CD14-positive monocyte (primary cell): Measurements from ENCODE around the gene PROS1. TPM values are rescaled to one million over a fixed set of nuclear protein-coding genes. Genes with fewer than 3 reads are reported as not detected.

Experiments used
- DNase-seq, 3 donors: peaks; one replicate each; pipeline ENCODE4 v3.0.0-alpha.2; 2011 to 2022
- H2AFZ ChIP-seq: 2 replicates; pipeline ENCODE4 v1.6.0; 2012; ENCODE audit warnings: mild to moderate bottlenecking, low read depth, low read length, inconsistent platforms; ENCODE audit not compliant: insufficient read depth, poor library complexity, severe bottlenecking
- H3K27ac ChIP-seq, 2 donors: 1 replicate in 1 of 2; 2 replicates in 1 of 2; pipeline ENCODE4 v1.5.1; 2012 to 2013; ENCODE audit warnings: low read length in 2 of 2, control low read depth in 1 of 2, inconsistent platforms in 1 of 2, low read depth in 1 of 2, mild to moderate bottlenecking in 1 of 2
- H3K27me3 ChIP-seq, 2 donors: one replicate each; pipeline versions ENCODE4 v1.6.0 to v1.6.1; 2011 to 2013; ENCODE audit warnings: low read length in 2 of 2; ENCODE audit not compliant: control insufficient read depth in 2 of 2, insufficient read depth in 2 of 2
- H3K36me3 ChIP-seq, 2 donors: replicated peaks in 1 of 2; 1 replicate in 1 of 2; 2 replicates in 1 of 2; pipeline versions ENCODE4 v1.5.1 to v1.6.1; 2012 to 2013; ENCODE audit warnings: low read length in 2 of 2, control low read depth in 1 of 2, inconsistent platforms in 1 of 2, mild to moderate bottlenecking in 1 of 2; ENCODE audit not compliant: insufficient read depth in 2 of 2, control insufficient read depth in 1 of 2
- H3K4me1 ChIP-seq, 2 donors: 1 replicate in 1 of 2; 2 replicates in 1 of 2; pipeline versions ENCODE4 v1.5.1 to v1.6.1; 2012 to 2013; ENCODE audit warnings: low read length in 2 of 2, control low read depth in 1 of 2, inconsistent platforms in 1 of 2, mild to moderate bottlenecking in 1 of 2, moderate library complexity in 1 of 2; ENCODE audit not compliant: insufficient read depth in 2 of 2, control insufficient read depth in 1 of 2
- H3K4me2 ChIP-seq: replicated peaks from 2 replicates; pipeline ENCODE3; 2012; ENCODE audit warnings: low read length, moderate library complexity, mild to moderate bottlenecking; ENCODE audit not compliant: poor library complexity, severe bottlenecking; ENCODE audit errors: extremely low read depth
- H3K4me3 ChIP-seq, 3 experiments: fragments of 200-600 bp in 1 of 3; sonication (generic) in 1 of 3; replicated peaks in 1 of 3; 1 replicate in 2 of 3; 2 replicates in 1 of 3; pipeline ENCODE4 v1.5.1; 2011 to 2013; ENCODE audit warnings: low read length in 3 of 3, mild to moderate bottlenecking in 3 of 3, control low read depth in 2 of 3, low read depth in 2 of 3, inconsistent platforms in 1 of 3, moderate library complexity in 1 of 3
- H3K79me2 ChIP-seq: 2 replicates; pipeline ENCODE4 v1.6.0; 2012; ENCODE audit warnings: mild to moderate bottlenecking, control low read depth, inconsistent platforms, low read length, moderate library complexity; ENCODE audit not compliant: insufficient read depth
- H3K9ac ChIP-seq: 2 replicates; pipeline ENCODE4 v1.6.0; 2017; ENCODE audit warnings: low read length, mild to moderate bottlenecking; ENCODE audit not compliant: insufficient read depth, poor library complexity, severe bottlenecking
- H3K9me3 ChIP-seq, 2 donors: replicated peaks in 1 of 2; 1 replicate in 1 of 2; 2 replicates in 1 of 2; pipeline versions ENCODE4 v1.5.1 to v1.6.1; 2012 to 2013; ENCODE audit warnings: low read length in 2 of 2, control low read depth in 1 of 2; ENCODE audit not compliant: control insufficient read depth in 1 of 2, insufficient read depth in 1 of 2
- H4K20me1 ChIP-seq: 2 replicates; pipeline ENCODE4 v1.6.0; 2012; ENCODE audit warnings: mild to moderate bottlenecking, low read length, control low read depth, moderate library complexity; ENCODE audit not compliant: insufficient read depth
- H3K27ac Mint-ChIP-seq, 7 donors: one replicate each; pipeline ENCODE4 v1.8.0; 2020; ENCODE audit warnings: mild to moderate bottlenecking in 7 of 7, mixed read lengths in 7 of 7, moderate library complexity in 6 of 7, inconsistent platforms in 2 of 7
- H3K27me3 Mint-ChIP-seq, 3 donors: one replicate each; pipeline ENCODE4 v1.8.0; 2021 to 2022; ENCODE audit warnings: low read depth in 3 of 3, mild to moderate bottlenecking in 3 of 3, mixed read lengths in 3 of 3, moderate library complexity in 3 of 3, inconsistent platforms in 1 of 3
- H3K36me3 Mint-ChIP-seq, 2 donors: one replicate each; pipeline ENCODE4 v1.8.0; 2020; ENCODE audit warnings: mixed read lengths in 2 of 2, inconsistent platforms in 1 of 2, mild to moderate bottlenecking in 1 of 2
- H3K4me1 Mint-ChIP-seq: one replicate; pipeline ENCODE4 v1.8.0; 2020; ENCODE audit warnings: mild to moderate bottlenecking, mixed read lengths
- H3K4me3 Mint-ChIP-seq, 2 donors: one replicate each; pipeline ENCODE4 v1.8.0; 2020; ENCODE audit warnings: mild to moderate bottlenecking in 2 of 2, mixed read lengths in 2 of 2, moderate library complexity in 1 of 2
- H3K9me3 Mint-ChIP-seq, 7 donors: one replicate each; pipeline ENCODE4 v1.8.0; 2020 to 2022; ENCODE audit warnings: mixed read lengths in 7 of 7, mild to moderate bottlenecking in 6 of 7, moderate library complexity in 6 of 7, inconsistent platforms in 2 of 7
- WGBS: methylation state at CpG from one replicate; pipeline ENCODE4 v1.1.5; 2013; ENCODE audit warnings: missing lambda C conversion rate; ENCODE audit not compliant: insufficient coverage; 5-methylcytosine and 5-hydroxymethylcytosine counted together
- intact Hi-C, 2 donors: fragments of 100-400 bp; cut with micrococcal nuclease; formaldehyde crosslinking; loops; one replicate each; pipeline versions ENCODE4 v1.15.0 to v1.15.1; 2023
- polyA plus RNA-seq, 3 donors: library from polyadenylated mRNA; depleted of rRNA in 1 of 3; unstranded in 2 of 3; stranded (reverse) in 1 of 3; fragments of 300-500 nt in 2 of 3; fragments of >200 nt in 1 of 3; fragmentation: Illumina TruSeq in 2 of 3; gene quantifications; 1 replicate in 2 of 3; 2 replicates in 1 of 3; pipeline ENCODE4 v1.2.3, GENCODE V29; 2012 to 2021
- TF ChIP-seq, protein P1 (sequence below): fragments of 200-600 bp; IDR thresholded peaks from one replicate; pipeline ENCODE4 v1.8.0; 2022; ENCODE audit warnings: antibody characterized with exemption, mild to moderate bottlenecking

PROS1 gene
- polyA plus RNA-seq, 3 donors: 0.21 to 0.85 (median 0.58) TPM

DNA sequence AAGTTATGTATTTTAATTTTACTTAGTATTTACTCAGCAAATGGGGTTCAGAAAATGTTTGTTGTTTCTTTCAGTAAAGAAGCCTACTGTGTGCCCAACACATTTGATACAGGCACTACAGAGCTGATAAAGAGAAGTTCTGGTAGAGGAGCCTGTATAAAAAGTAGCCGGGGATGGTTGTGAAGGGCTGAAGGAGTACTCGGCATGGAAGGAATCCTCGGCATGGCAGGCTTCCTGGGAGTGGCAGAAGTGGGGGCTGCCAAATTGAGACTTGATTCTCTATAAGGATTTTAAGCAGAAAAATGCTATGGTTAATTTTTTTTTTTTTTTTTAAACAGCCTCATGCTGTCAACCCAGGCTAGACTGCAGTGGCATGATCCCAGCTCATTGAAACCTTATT, 15.5 kb upstream of the PROS1 start:
- TF ChIP-seq, protein P1, sequence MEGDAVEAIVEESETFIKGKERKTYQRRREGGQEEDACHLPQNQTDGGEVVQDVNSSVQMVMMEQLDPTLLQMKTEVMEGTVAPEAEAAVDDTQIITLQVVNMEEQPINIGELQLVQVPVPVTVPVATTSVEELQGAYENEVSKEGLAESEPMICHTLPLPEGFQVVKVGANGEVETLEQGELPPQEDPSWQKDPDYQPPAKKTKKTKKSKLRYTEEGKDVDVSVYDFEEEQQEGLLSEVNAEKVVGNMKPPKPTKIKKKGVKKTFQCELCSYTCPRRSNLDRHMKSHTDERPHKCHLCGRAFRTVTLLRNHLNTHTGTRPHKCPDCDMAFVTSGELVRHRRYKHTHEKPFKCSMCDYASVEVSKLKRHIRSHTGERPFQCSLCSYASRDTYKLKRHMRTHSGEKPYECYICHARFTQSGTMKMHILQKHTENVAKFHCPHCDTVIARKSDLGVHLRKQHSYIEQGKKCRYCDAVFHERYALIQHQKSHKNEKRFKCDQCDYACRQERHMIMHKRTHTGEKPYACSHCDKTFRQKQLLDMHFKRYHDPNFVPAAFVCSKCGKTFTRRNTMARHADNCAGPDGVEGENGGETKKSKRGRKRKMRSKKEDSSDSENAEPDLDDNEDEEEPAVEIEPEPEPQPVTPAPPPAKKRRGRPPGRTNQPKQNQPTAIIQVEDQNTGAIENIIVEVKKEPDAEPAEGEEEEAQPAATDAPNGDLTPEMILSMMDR: no peak
- no peaks in the 10 kb centered on the region for H3K79me2 ChIP-seq

DNA sequence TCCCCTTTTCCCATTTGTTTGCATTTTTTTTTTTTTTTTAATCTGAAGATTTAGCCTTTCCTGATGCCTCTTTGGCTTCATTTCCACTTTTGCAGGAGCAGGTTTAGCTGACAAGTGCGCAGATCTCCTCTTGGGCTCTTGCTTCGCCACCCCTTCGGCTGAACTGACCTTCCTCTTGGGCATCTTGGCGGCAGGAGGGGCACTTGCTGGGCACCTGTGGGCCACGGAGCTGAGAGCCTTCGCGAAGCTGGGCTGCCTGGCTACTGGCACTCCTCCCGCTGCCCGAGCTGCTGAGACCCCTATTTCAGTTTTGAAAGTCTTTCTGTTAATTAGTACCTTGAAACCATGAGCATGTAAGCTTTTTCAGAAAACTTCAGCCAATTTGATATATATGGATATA, 15.1 kb upstream of the PROS1 start:
- intact Hi-C loops: no loop called here
- Histone ChIP-seq H3K9me3 (no peaks in the 10 kb centered on the region), H3K4me2 (no peak overlapping the region), H2AFZ (no peak overlapping the region), H3K79me2 (no peaks in the 10 kb centered on the region), H3K27me3 (no peaks in the 10 kb centered on the region), H3K9ac (no peak overlapping the region), H3K4me1 (no peaks in the 10 kb centered on the region), H3K27ac (no peak overlapping the region), H3K36me3 (no peaks in the 10 kb centered on the region), H3K4me3 (no peak overlapping the region), H4K20me1 (no peaks in the 10 kb centered on the region)
- no peaks in the 10 kb centered on the region for H3K36me3 Mint-ChIP-seq
- H3K27ac Mint-ChIP-seq: no peak overlapping the region
- H3K9me3 Mint-ChIP-seq: no peaks in the 10 kb centered on the region
- TF ChIP-seq, protein P1: no peak
- no peaks in the 10 kb centered on the region for H3K4me1 Mint-ChIP-seq
- H3K4me3 Mint-ChIP-seq: no peak overlapping the region
- H3K27me3 Mint-ChIP-seq: no peaks in the 10 kb centered on the region
- no peak for DNase-seq
- WGBS: 96% methylated on average over 7 of the region's 9 CpGs

More for the DNA sequence above, 15.5 kb upstream of the PROS1 start:
- Histone ChIP-seq H3K9me3 (no peaks in the 10 kb centered on the region), H3K36me3 (no peaks in the 10 kb centered on the region), H3K4me2 (no peak overlapping the region), H4K20me1 (no peaks in the 10 kb centered on the region), H3K4me3 (no peak overlapping the region), H3K27me3 (no peaks in the 10 kb centered on the region), H3K9ac (no peak overlapping the region), H3K4me1 (no peaks in the 10 kb centered on the region), H2AFZ (no peak overlapping the region), H3K27ac (no peak overlapping the region)
- 100% methylated on average over 3 of the region's 3 CpGs for WGBS
- Mint-ChIP-seq H3K36me3 (no peaks in the 10 kb centered on the region), H3K4me3 (no peak overlapping the region), H3K9me3 (no peaks in the 10 kb centered on the region), H3K27me3 (no peaks in the 10 kb centered on the region), H3K4me1 (no peaks in the 10 kb centered on the region), H3K27ac (no peak overlapping the region)
- intact Hi-C loops: no loop called here
- no peak for DNase-seq
